HepG2 (cell line): ENCODE results near the gene RAB28. TPM values are rescaled to one million over a fixed set of nuclear protein-coding genes. Genes with fewer than 3 reads are reported as not detected.

Experiments used
- ATAC-seq: fragments of 200-7000 bp; cut with Tn5 transposase; 3 replicates; pipeline ENCODE4 v1.9.1; 2020; ENCODE audit warnings: mild to moderate bottlenecking, moderate library complexity
- BruUV-seq: library from RNA; stranded (reverse); fragments of 400-500 nt; replicated peaks from 2 replicates; lab custom pipeline; 2021; lab: Mats Ljungman, UMichigan
- CTCF ChIA-PET: fragments of 300-600 bp; formaldehyde crosslinking; extraction: SDS; loops from one replicate; lab custom pipeline; 2021; ENCODE audit warnings: low total read pairs, inconsistent platforms, low intra/inter-chr PET ratio; lab: Yijun Ruan, JAX
- POLR2A ChIA-PET: fragments of 350-600 bp; sonication (Branson Sonifier 250); formaldehyde crosslinking; loops from one replicate; lab custom pipeline; 2020; ENCODE audit warnings: antibody characterized with exemption, inconsistent platforms; lab: Yijun Ruan, JAX
- DNase-seq: peaks from one replicate; pipeline ENCODE4 v3.0.0-alpha.2; 2015; ENCODE audit warnings: low spot score
- FAIRE-seq: peaks from 3 replicates; lab custom pipeline; 2011; peaks lifted over from hg19 to GRCh38; lab: Jason Lieb, UNC
- H2AFZ ChIP-seq: one replicate; pipeline ENCODE4 v1.6.1; 2011; ENCODE audit warnings: low read length, inconsistent platforms
- H3K27ac ChIP-seq: fragments of 300-600 bp; 3 replicates; pipeline ENCODE4 v1.8.0; 2011; ENCODE audit warnings: mixed run types, mild to moderate bottlenecking, mixed read lengths, low read length, inconsistent platforms; ENCODE audit not compliant: insufficient read depth; ENCODE audit errors: extremely low read length
- H3K27me3 ChIP-seq, 2 experiments: fragments of 200-600 bp in 1 of 2; 2 replicates in 1 of 2; 3 replicates in 1 of 2; pipeline versions ENCODE4 v1.6.0 to v1.8.0; 2011; ENCODE audit warnings: low read length in 2 of 2, mild to moderate bottlenecking in 2 of 2, moderate library complexity in 2 of 2, inconsistent platforms in 1 of 2; ENCODE audit not compliant: insufficient read depth in 2 of 2, control insufficient read depth in 1 of 2
- H3K36me3 ChIP-seq, 2 experiments: fragments of 200-600 bp in 1 of 2; replicated peaks in 1 of 2; 2 replicates in 1 of 2; 3 replicates in 1 of 2; pipeline versions ENCODE4 v1.5.1 to v1.8.0; 2011; ENCODE audit warnings: low read length in 2 of 2, inconsistent platforms in 1 of 2; ENCODE audit not compliant: insufficient read depth in 2 of 2, control insufficient read depth in 1 of 2
- H3K4me1 ChIP-seq: 2 replicates; pipeline ENCODE4 v1.5.1; 2012; ENCODE audit warnings: low read length, inconsistent platforms; ENCODE audit not compliant: insufficient read depth
- H3K4me2 ChIP-seq: 2 replicates; pipeline ENCODE4 v1.6.0; 2011; ENCODE audit warnings: low read depth, low read length, inconsistent platforms
- H3K4me3 ChIP-seq, 3 experiments: fragments of 200-600 bp in 1 of 3; sonication (generic), shearing (Covaris generic) in 1 of 3; replicated peaks in 1 of 3; 2 replicates each; pipeline ENCODE4 v1.5.1; 2011 to 2016; ENCODE audit warnings: low read length in 3 of 3, inconsistent platforms in 2 of 3, low read depth in 2 of 3, mild to moderate bottlenecking in 2 of 3, control low read depth in 1 of 3, mixed read lengths in 1 of 3; ENCODE audit not compliant: insufficient read depth in 1 of 3
- H3K79me2 ChIP-seq: one replicate; pipeline ENCODE4 v1.6.1; 2011; ENCODE audit warnings: low read length, inconsistent platforms; ENCODE audit not compliant: insufficient read depth
- H3K9ac ChIP-seq: 2 replicates; pipeline ENCODE4 v1.6.0; 2011; ENCODE audit warnings: mild to moderate bottlenecking, low read depth, low read length, inconsistent platforms; ENCODE audit not compliant: insufficient read depth
- H3K9me3 ChIP-seq: 2 replicates; pipeline ENCODE4 v1.5.1; 2012; ENCODE audit warnings: mild to moderate bottlenecking, low read length
- H4K20me1 ChIP-seq: 2 replicates; pipeline ENCODE4 v1.6.0; 2011; ENCODE audit warnings: inconsistent platforms, mild to moderate bottlenecking, low read length, moderate library complexity; ENCODE audit not compliant: insufficient read depth
- CEBPB ChIP-seq: IDR thresholded peaks from 2 replicates; pipeline ENCODE4 v1.6.1; 2011; ENCODE audit warnings: low read depth, low read length, improper control_type of control experiment, borderline replicate concordance
- MAFK ChIP-seq, 2 experiments: IDR thresholded peaks in 1 of 2; conservative IDR thresholded peaks in 1 of 2; 2 replicates each; pipeline ENCODE4 v1.6.1; 2011; ENCODE audit warnings: improper control_type of control experiment in 2 of 2, low read length in 2 of 2
- RBFOX2 ChIP-seq: fragments of 200-400 bp; formaldehyde crosslinking; IDR thresholded peaks from 2 replicates; pipeline ENCODE4 v1.6.1; 2017; ENCODE audit warnings: low read depth, mild to moderate bottlenecking, low read length
- SAFB2 ChIP-seq: sonication (generic); formaldehyde crosslinking; IDR thresholded peaks from 2 replicates; pipeline ENCODE4 v1.5.1; 2020; ENCODE audit warnings: missing genetic modification reagents, low read depth, mild to moderate bottlenecking, borderline replicate concordance
- SAP130 ChIP-seq: IDR thresholded peaks from 2 replicates; pipeline ENCODE4 v1.6.1; 2016; ENCODE audit warnings: low read depth
- SMARCE1 ChIP-seq: fragments of 450-650 bp; IDR thresholded peaks from 2 replicates; pipeline ENCODE4 v1.6.1; 2017; ENCODE audit warnings: borderline replicate concordance
- ZNF605 ChIP-seq: sonication (generic); formaldehyde crosslinking; IDR thresholded peaks from 2 replicates; pipeline ENCODE4 v1.8.0; 2022; ENCODE audit warnings: mild to moderate bottlenecking, missing genetic modification reagents
- ZNF672 ChIP-seq: sonication (generic); formaldehyde crosslinking; IDR thresholded peaks from 2 replicates; pipeline ENCODE4 v1.8.1; 2022; ENCODE audit warnings: missing genetic modification reagents
- ZNF790 ChIP-seq: sonication (generic); formaldehyde crosslinking; IDR thresholded peaks from 2 replicates; pipeline ENCODE4 v1.8.0; 2022; ENCODE audit warnings: missing genetic modification reagents, mild to moderate bottlenecking, borderline replicate concordance
- WGBS: methylation state at CpG from one replicate; pipeline ENCODE4 v1.1.6; 2017; ENCODE audit warnings: low lambda C conversion rate; 5-methylcytosine and 5-hydroxymethylcytosine counted together
- in situ Hi-C: cut with HindIII; loops from 2 replicates; pipeline ENCODE4 v1.10.0; 2017; ENCODE audit warnings: low pct_unique_long_range_greater_than_20kb; ENCODE audit not compliant: extremely low pct_ligation_motif_present
- intact Hi-C: fragments of 100-400 bp; cut with micrococcal nuclease; formaldehyde crosslinking; loops from one replicate; pipeline ENCODE4 v1.10.0; 2022; ENCODE audit not compliant: unreplicated experiment
- polyA plus RNA-seq, 8 experiments: library from polyadenylated mRNA; depleted of rRNA in 3 of 8; stranded (reverse) in 7 of 8; unstranded in 1 of 8; fragments of >200 nt; fragmentation: Illumina TruSeq in 4 of 8; extraction: Trizol in 4 of 8; gene quantifications; 2 replicates each; pipeline versions ENCODE4 v1.2.1 to v1.2.3, GENCODE V29; 2011 to 2016; ENCODE audit warnings: low read depth in 4 of 8, missing spikeins in 1 of 8, mixed read lengths in 1 of 8; ENCODE audit not compliant: insufficient read depth in 1 of 8
- total RNA-seq, 5 experiments: library from RNA; depleted of rRNA; stranded (reverse); fragments of >200 nt; fragmentation: Illumina TruSeq; extraction: Trizol; gene quantifications; 2 replicates each; pipeline ENCODE4 v1.2.3, GENCODE V29; 2016; ENCODE audit warnings: low read depth in 1 of 5
- TF ChIP-seq, protein P1 (sequence below): sonication (generic); formaldehyde crosslinking; IDR thresholded peaks from 2 replicates; pipeline ENCODE4 v1.5.0; 2020; ENCODE audit warnings: missing genetic modification reagents
- TF ChIP-seq, protein P2 (sequence below): sonication (generic); formaldehyde crosslinking; IDR thresholded peaks from 2 replicates; pipeline ENCODE4 v1.5.1; 2020; ENCODE audit warnings: mild to moderate bottlenecking, missing genetic modification reagents

The RAB28 gene
- total and polyA plus RNA-seq, 2 of the 13 experiments (the other 11 are each of a cell fraction or from before 2014, with no cell fraction given), result 11.8 to 18.2 TPM

DNA sequence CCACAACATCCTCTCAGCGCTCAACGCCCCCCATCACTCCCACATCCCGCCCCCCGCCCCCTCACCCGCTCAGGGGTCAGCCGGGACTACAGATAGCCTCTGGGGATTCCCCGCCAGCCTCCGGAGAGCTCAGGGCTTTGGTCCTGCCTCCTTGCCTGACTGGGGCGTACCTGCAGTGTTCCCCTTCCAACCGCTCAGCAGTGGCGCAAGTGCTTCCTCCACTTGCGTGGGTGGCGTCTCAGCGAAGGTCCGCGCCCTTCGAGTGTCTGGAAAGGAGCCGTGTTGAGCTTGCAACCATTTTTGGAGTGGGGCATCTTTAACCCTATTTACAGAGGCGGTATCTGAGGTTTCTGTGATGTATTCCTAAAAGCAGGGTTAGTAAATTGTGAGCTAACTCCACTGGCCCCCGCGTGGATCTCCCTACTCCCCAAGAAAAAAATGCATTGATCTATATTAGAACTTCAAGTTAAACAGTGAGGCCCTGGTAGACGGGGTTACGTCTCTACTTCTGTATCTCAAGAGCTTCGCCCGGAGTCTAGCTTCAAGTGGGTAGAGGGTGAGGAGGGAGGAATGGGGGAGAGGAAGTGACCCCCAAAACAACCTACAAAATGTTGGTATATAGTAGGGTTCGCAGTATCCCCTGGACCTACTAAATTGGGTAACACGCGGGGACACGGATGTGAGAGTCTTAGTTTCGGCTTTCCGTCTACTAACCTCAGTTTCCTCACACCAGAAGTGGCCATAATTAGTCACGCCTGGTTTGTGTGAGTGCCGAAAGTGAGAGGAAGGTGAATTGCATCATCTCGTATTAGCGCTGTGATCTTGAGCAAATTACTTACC lies 44.1 kb upstream of the RAB28 start:
- WGBS, result 38% methylated on average over 30 of the region's 35 CpGs
- DNase-seq (no peak), ATAC-seq (no peak), FAIRE-seq (no peak)
- ChIA-PET POLR2A (no interaction called here), CTCF (no interaction called here)
- Histone ChIP-seq H3K4me2 (no peak overlapping the region), H3K9me3 (no peaks in the 10 kb centered on the region), H3K4me3 (no peak overlapping the region), H3K4me1 (no peaks in the 10 kb centered on the region), H3K9ac (no peak overlapping the region), H2AFZ (no peak overlapping the region), H3K79me2 (no peaks in the 10 kb centered on the region), H3K27ac (no peak overlapping the region), H3K27me3 (peaks cover 9 to 80% of the 10 kb centered on the region in 2 experiments), H4K20me1 (no peaks in the 10 kb centered on the region), H3K36me3 (no peaks in the 10 kb centered on the region)
- in situ Hi-C loops (no loop called here), intact Hi-C loops (no loop called here)
- BruUV-seq, result no TSS peak
- TF ChIP-seq SAFB2 (CRISPR knock-in tag) (no peak), CEBPB (peak; percentile 12; the same call in 1 of the 2 replicates)

DNA sequence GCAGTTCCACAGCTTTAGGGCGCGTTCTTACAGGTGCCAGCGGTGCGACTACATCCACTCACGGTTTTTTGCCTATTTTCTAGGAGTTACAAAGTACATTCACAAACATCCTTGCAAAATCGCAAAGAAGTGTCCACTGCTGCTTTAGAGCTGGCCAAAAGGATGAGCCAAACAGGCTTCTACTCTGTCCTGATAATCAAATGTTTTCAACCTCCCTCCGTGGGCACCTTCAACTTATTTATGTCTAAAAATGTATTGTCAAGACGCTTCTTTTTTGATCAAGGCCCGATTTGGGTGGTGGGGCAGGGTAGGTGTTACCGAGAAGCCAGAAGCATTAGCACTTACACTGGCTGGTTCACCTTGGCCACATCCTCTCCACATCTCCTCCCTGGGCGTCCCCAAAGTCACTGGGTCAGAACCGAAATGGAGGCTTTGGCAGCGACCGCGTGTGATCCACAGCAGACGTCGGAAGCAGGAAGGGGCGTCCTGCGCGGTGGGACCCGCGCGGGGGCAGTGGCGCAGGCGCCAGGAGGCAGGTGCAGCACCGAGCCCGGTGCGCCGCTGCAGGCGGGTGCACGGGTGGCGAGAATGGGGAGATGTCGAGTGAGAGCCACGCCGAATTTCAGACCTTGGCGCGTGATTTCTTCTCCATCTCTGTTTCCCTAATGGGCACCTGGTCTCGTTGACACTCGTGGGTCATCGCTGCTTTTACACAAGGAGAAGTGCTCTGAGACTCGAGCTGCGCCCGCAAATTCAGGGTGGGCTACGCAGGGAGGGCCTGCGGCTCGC lies 43.2 kb upstream of the RAB28 start:
- CTCF ChIA-PET, result no interaction called here
- no peak overlapping the region for H3K4me2 ChIP-seq
- FAIRE-seq, result no peak
- peaks cover 11 to 83% of the 10 kb centered on the region in 2 experiments for H3K27me3 ChIP-seq
- ATAC-seq, result no peak; the same call in 2 of the 3 replicates
- no peak overlapping the region for H3K9ac ChIP-seq
- POLR2A ChIA-PET, result no interaction called here
- H4K20me1 ChIP-seq, result no peaks in the 10 kb centered on the region
- H2AFZ ChIP-seq, result no peak overlapping the region
- no peak overlapping the region for H3K27ac ChIP-seq
- 20% methylated on average over 23 of the region's 46 CpGs for WGBS
- BruUV-seq, result no TSS peak
- H3K79me2 ChIP-seq, result no peaks in the 10 kb centered on the region
- no peak overlapping the region for H3K4me3 ChIP-seq
- H3K9me3 ChIP-seq, result no peaks in the 10 kb centered on the region
- intact Hi-C loops (no loop called here), in situ Hi-C loops (no loop called here)
- H3K36me3 ChIP-seq, result no peaks in the 10 kb centered on the region
- H3K4me1 ChIP-seq, result no peaks in the 10 kb centered on the region
- no peak for DNase-seq
- TF ChIP-seq, protein P1, sequence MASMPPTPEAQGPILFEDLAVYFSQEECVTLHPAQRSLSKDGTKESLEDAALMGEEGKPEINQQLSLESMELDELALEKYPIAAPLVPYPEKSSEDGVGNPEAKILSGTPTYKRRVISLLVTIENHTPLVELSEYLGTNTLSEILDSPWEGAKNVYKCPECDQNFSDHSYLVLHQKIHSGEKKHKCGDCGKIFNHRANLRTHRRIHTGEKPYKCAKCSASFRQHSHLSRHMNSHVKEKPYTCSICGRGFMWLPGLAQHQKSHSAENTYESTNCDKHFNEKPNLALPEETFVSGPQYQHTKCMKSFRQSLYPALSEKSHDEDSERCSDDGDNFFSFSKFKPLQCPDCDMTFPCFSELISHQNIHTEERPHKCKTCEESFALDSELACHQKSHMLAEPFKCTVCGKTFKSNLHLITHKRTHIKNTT (CRISPR knock-in tag), result no peak
- TF ChIP-seq ZNF672 (CRISPR knock-in tag) (no peak), ZNF605 (no peak), SAP130 (CRISPR knock-in tag) (no peak), MAFK (conservative IDR thresholded peaks at IDR 0.05 in 1 of 2, IDR thresholded peaks at IDR 0.05 in 1 of 2; ENCODE audit: low read length in 2 of 2) (no peak), RBFOX2 (no peak), ZNF790 (CRISPR knock-in tag) (no peak), SMARCE1 (no peak)
- TF ChIP-seq, protein P2, sequence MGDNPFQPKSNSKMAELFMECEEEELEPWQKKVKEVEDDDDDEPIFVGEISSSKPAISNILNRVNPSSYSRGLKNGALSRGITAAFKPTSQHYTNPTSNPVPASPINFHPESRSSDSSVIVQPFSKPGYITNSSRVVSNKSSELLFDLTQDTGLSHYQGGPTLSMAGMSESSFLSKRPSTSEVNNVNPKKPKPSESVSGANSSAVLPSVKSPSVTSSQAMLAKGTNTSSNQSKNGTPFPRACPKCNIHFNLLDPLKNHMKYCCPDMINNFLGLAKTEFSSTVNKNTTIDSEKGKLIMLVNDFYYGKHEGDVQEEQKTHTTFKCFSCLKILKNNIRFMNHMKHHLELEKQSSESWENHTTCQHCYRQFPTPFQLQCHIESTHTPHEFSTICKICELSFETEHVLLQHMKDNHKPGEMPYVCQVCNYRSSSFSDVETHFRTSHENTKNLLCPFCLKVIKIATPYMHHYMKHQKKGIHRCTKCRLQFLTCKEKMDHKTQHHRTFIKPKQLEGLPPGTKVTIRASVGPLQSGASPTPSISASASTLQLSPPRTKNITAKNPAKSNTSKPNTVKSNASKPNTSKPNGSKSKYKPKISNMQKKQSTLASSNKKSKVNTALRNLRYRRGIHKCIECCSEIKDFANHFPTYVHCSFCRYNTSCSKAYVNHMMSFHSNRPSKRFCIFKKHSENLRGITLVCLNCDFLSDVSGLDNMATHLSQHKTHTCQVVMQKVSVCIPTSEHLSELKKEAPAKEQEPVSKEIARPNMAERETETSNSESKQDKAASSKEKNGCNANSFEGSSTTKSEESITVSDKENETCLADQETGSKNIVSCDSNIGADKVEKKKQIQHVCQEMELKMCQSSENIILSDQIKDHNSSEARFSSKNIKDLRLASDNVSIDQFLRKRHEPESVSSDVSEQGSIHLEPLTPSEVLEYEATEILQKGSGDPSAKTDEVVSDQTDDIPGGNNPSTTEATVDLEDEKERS (CRISPR knock-in tag), result no peak
